Panc1 (cell line): ENCODE results near the gene GRM3. TPM values are rescaled to one million over a fixed set of nuclear protein-coding genes. Genes with fewer than 3 reads are reported as not detected.
A peak's percentile ranks its signal among the peaks of the same experiment; 100 is the strongest.

Experiments
- ATAC-seq: fragments of 200-7000 bp; cut with Tn5 transposase; 2 replicates; pipeline ENCODE4 v1.9.1; 2020; ENCODE audit warnings: mild to moderate bottlenecking, moderate library complexity
- Bru-seq: library from RNA; stranded (reverse); fragments of 400-500 nt; gene quantifications from one replicate; lab custom pipeline; 2021; lab: Mats Ljungman, UMichigan
- BruChase-seq, 2 experiments: library from RNA; stranded (reverse); fragments of 400-500 nt; gene quantifications; one replicate each; lab custom pipeline; 2021; lab: Mats Ljungman, UMichigan
- BruUV-seq: library from RNA; stranded (reverse); fragments of 400-500 nt; replicated peaks from 2 replicates; lab custom pipeline; 2021; lab: Mats Ljungman, UMichigan
- CTCF ChIA-PET: fragments of 300-600 bp; sonication (Branson Sonifier 250); formaldehyde crosslinking; loops from one replicate; lab custom pipeline; 2022; ENCODE audit warnings: antibody characterized with exemption; lab: Charles Lee
- POLR2A ChIA-PET: fragments of 300-600 bp; sonication (Branson Sonifier 250); formaldehyde crosslinking; loops from one replicate; lab custom pipeline; 2022; ENCODE audit warnings: antibody characterized with exemption; lab: Charles Lee
- DNase-seq: peaks from one replicate; pipeline ENCODE4 v3.0.0-alpha.2; 2010; ENCODE audit warnings: low read depth, low spot score
- H3K27ac ChIP-seq: 2 replicates; pipeline ENCODE4 v1.5.1; 2011; ENCODE audit warnings: mild to moderate bottlenecking, low read length, inconsistent platforms
- H3K27me3 ChIP-seq: fragments of 200-500 bp; sonication (Bioruptor generic); 2 replicates; pipeline ENCODE4 v1.6.0; 2014; ENCODE audit warnings: low read length, inconsistent platforms; ENCODE audit not compliant: control insufficient read depth, insufficient read depth
- H3K36me3 ChIP-seq: fragments of 200-500 bp; sonication (Bioruptor generic); 2 replicates; pipeline ENCODE4 v1.5.1; 2014; ENCODE audit warnings: inconsistent platforms, mild to moderate bottlenecking, low read length, moderate library complexity; ENCODE audit not compliant: control insufficient read depth, insufficient read depth
- H3K4me1 ChIP-seq: 2 replicates; pipeline ENCODE4 v1.5.1; 2011; ENCODE audit warnings: inconsistent platforms, mild to moderate bottlenecking, low read length, moderate library complexity; ENCODE audit not compliant: control insufficient read depth, insufficient read depth
- H3K4me3 ChIP-seq, 2 experiments: 2 replicates each; pipeline ENCODE4 v1.5.1; 2011 to 2012; ENCODE audit warnings: low read depth in 2 of 2, low read length in 2 of 2, mild to moderate bottlenecking in 2 of 2, inconsistent platforms in 1 of 2, moderate library complexity in 1 of 2
- H3K9me3 ChIP-seq: fragments of 200-500 bp; sonication (Bioruptor generic); 2 replicates; pipeline ENCODE4 v1.5.1; 2014; ENCODE audit warnings: low read depth, mild to moderate bottlenecking, inconsistent platforms, low read length, moderate library complexity; ENCODE audit not compliant: control insufficient read depth, insufficient read depth
- CTCF ChIP-seq: fragments of 450-650 bp; IDR thresholded peaks from 2 replicates; pipeline ENCODE4 v1.5.1; 2017; ENCODE audit warnings: mild to moderate bottlenecking
- POLR2AphosphoS5 ChIP-seq: IDR thresholded peaks from 2 replicates; pipeline ENCODE4 v1.6.1; 2012; ENCODE audit warnings: mild to moderate bottlenecking, low read depth, low read length, moderate library complexity
- SIN3A ChIP-seq: IDR thresholded peaks from 2 replicates; pipeline ENCODE4 v1.6.1; 2012; ENCODE audit warnings: low read depth, mild to moderate bottlenecking, low read length, moderate library complexity, borderline replicate concordance; ENCODE audit not compliant: insufficient read depth
- TCF7L2 ChIP-seq: IDR thresholded peaks from 2 replicates; pipeline ENCODE4 v1.6.1; 2011; ENCODE audit warnings: mild to moderate bottlenecking, low read depth, low read length, inconsistent platforms
- in situ Hi-C: cut with HindIII; loops from 2 replicates; pipeline ENCODE4 v1.10.0; 2016; ENCODE audit warnings: low sequenced_read_pairs, low pct_unique_long_range_greater_than_20kb
- intact Hi-C: fragments of 100-400 bp; cut with micrococcal nuclease; formaldehyde crosslinking; loops from one replicate; pipeline ENCODE4 v1.10.0; 2022; ENCODE audit not compliant: unreplicated experiment
- long read RNA-seq: library from polyadenylated mRNA; unstranded; transcript quantifications from one replicate; pipeline ENCODE4 v2.0.0, GENCODE V29; 2021; ENCODE audit not compliant: unreplicated experiment
- polyA plus RNA-seq: library from polyadenylated mRNA; unstranded; fragments of >200 nt; gene quantifications from one replicate; pipeline ENCODE4 v1.2.1, GENCODE V29; 2012; ENCODE audit warnings: missing spikeins; ENCODE audit not compliant: insufficient read length
- total RNA-seq: library from RNA; stranded (reverse); gene quantifications from one replicate; pipeline ENCODE4 v1.2.1, GENCODE V29; 2021; ENCODE audit not compliant: unreplicated experiment
- TF ChIP-seq, protein P1 (sequence below), 2 experiments: IDR thresholded peaks; 2 replicates each; pipeline ENCODE4 v1.6.1; 2011 to 2012; ENCODE audit warnings: low read depth in 2 of 2, control low read depth in 1 of 2, low read length in 1 of 2, mild to moderate bottlenecking in 1 of 2, moderate library complexity in 1 of 2; ENCODE audit not compliant: insufficient read depth in 1 of 2

The GRM3 gene
- total RNA-seq (not detected), Bru-seq, nascent RNA (percentile 0 among the genes with signal in this experiment), BruChase-seq, experiment 1, labeled RNA remaining after a 2-hour chase (not detected), BruChase-seq, experiment 2, labeled RNA remaining after a 6-hour chase (percentile 1 among the genes with signal in this experiment)
- polyA plus RNA-seq = not detected
- long read RNA-seq = 0 reads

DNA sequence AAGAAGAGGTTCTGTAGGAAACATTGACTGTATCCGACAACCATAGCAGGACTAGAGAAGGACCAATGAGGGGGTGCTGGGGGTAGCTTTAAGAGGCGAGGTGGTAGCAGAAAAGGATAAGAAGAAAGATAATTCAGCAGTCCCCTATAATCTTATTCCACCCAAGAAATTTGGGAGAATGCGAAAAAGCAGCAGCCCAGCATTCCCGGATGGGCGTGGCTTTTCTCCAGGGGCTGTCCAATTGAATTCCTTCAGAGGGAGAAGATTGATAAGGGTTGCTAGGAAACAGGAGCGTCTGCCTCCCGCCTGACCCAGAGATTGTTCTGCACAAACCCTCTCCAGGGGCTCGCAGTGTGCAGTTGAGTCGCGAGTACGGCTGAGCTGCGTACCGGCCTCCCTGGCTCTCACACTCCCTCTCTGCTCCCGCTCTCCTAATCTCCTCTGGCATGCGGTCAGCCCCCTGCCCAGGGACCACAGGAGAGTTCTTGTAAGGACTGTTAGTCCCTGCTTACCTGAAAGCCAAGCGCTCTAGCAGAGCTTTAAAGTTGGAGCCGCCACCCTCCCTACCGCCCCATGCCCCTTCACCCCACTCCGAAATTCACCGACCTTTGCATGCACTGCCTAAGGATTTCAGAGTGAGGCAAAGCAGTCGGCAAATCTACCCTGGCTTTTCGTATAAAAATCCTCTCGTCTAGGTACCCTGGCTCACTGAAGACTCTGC, at the start of gene GRM3:
Gene GRM3 (plus strand): TSS at position 349 of the 721 bp plus-strand sequence. CDS start 121,237 bp downstream, outside the sequence.
- POLR2A ChIA-PET = no interaction called here

GRCh38 chr7:86598311-86598710, 45.4 kb upstream of the GRM3 start:
- TF ChIP-seq CTCF (peak; percentile 25; the same call in 1 of the 2 replicates), TCF7L2 (no peak), SIN3A (no peak)
- TF ChIP-seq, protein P1, sequence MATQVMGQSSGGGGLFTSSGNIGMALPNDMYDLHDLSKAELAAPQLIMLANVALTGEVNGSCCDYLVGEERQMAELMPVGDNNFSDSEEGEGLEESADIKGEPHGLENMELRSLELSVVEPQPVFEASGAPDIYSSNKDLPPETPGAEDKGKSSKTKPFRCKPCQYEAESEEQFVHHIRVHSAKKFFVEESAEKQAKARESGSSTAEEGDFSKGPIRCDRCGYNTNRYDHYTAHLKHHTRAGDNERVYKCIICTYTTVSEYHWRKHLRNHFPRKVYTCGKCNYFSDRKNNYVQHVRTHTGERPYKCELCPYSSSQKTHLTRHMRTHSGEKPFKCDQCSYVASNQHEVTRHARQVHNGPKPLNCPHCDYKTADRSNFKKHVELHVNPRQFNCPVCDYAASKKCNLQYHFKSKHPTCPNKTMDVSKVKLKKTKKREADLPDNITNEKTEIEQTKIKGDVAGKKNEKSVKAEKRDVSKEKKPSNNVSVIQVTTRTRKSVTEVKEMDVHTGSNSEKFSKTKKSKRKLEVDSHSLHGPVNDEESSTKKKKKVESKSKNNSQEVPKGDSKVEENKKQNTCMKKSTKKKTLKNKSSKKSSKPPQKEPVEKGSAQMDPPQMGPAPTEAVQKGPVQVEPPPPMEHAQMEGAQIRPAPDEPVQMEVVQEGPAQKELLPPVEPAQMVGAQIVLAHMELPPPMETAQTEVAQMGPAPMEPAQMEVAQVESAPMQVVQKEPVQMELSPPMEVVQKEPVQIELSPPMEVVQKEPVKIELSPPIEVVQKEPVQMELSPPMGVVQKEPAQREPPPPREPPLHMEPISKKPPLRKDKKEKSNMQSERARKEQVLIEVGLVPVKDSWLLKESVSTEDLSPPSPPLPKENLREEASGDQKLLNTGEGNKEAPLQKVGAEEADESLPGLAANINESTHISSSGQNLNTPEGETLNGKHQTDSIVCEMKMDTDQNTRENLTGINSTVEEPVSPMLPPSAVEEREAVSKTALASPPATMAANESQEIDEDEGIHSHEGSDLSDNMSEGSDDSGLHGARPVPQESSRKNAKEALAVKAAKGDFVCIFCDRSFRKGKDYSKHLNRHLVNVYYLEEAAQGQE (IDR thresholded peaks at IDR 0.05; ENCODE audit: insufficient read depth in 1 of 2, low read depth in 2 of 2, low read length in 1 of 2) = no peak
- Histone ChIP-seq H3K27me3 (no peaks in the 10 kb centered on the region), H3K4me3 (no peak overlapping the region), H3K36me3 (no peaks in the 10 kb centered on the region), H3K9me3 (no peaks in the 10 kb centered on the region), H3K27ac (no peak overlapping the region), H3K4me1 (no peaks in the 10 kb centered on the region)
- POLR2A ChIA-PET = no interaction called here
- intact Hi-C loops = no loop called here
- ATAC-seq (no peak), DNase-seq (no peak)
- in situ Hi-C loops = no loop called here
- CTCF ChIA-PET = interaction anchor here (0.6 to 0.7 kb wide), 2 partner anchors 149 to 328 kb away, joined by 3 to 4 read pairs; no protein-coding TSS in a partner anchor
- BruUV-seq = no TSS peak

More for the DNA sequence above, at the start of gene GRM3:
- Histone ChIP-seq H3K4me3 (peak within 1 kb of the TSS; percentile 11 to 14; a peak in 3 of 4 replicates), H3K36me3 (no peaks in the 10 kb centered on the region), H3K27me3 (peaks cover 2% of the 10 kb centered on the region; the same call in 1 of the 2 replicates), H3K27ac (no peak within 1 kb of the TSS), H3K9me3 (no peaks in the 10 kb centered on the region), H3K4me1 (no peaks in the 10 kb centered on the region)
- in situ Hi-C loops (no loop called here), intact Hi-C loops (no loop called here)
- no peak; the same call in 1 of the 2 replicates for ATAC-seq
- no peak for DNase-seq
- TF ChIP-seq POLR2AphosphoS5 (no peak), TCF7L2 (no peak), SIN3A (no peak), CTCF (no peak)
- TF ChIP-seq, protein P1 (IDR thresholded peaks at IDR 0.05; ENCODE audit: insufficient read depth in 1 of 2, low read depth in 2 of 2, low read length in 1 of 2) = no peak
- CTCF ChIA-PET = no interaction called here
- BruUV-seq = no TSS peak
